HG03442 (cell line): Measurements from ENCODE around the gene CXCL16.
A peak's percentile ranks its signal among the peaks of the same experiment; 100 is the strongest.

ENCODE experiments used
- ATAC-seq: cut with Tn5 transposase; IDR thresholded peaks from one replicate; pipeline ENCODE4 v1.9.1; 2021; ENCODE audit warnings: mild to moderate bottlenecking, moderate library complexity; ENCODE audit not compliant: unreplicated experiment

The CXCL16 gene, protein sequence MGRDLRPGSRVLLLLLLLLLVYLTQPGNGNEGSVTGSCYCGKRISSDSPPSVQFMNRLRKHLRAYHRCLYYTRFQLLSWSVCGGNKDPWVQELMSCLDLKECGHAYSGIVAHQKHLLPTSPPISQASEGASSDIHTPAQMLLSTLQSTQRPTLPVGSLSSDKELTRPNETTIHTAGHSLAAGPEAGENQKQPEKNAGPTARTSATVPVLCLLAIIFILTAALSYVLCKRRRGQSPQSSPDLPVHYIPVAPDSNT

DNA sequence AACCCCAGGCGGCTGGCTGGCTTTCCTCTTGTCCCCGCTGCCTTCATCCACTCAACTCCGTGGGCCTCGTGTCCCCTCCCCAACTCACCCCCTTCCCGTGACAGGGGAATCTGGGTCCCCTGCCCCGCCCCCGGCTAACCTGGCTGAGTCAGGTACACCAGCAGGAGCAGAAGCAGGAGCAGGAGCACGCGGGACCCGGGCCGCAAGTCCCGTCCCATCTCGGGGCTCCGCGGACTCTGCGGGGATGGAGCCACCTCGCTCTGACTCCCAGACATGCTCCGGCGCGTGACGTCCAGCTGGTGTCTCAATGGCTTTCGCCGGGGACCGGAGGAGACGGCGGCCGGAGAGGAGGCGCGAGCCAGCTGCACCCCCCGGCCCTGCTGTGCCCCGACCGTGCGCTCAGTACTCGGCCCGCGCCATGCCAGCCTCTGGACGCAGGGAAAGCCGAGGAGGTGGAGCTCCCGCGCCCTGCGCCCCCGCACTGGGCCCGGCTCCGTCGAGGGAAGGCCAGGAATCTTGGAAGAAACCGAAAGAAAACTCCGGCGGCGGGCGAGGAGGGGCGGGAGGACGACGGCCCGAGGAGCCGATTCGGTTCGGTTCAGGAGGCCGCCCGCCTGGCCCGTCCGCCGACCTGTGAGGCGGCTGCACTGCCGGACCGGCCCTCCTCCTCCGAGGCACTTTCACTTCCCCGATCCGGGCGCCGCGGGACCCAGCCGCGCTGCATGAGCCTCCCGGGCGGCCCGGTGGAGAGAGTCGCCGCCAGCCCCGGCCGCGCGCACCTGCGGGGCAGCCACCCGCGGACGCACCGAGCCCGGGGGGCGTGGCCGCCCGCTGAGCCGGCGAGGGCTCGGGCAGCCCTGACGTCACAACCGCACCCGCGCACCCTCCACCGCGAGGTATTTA lies at the start of gene CXCL16, which contains the start of gene ZMYND15:
Gene CXCL16 (minus strand): TSS at position 807 of the 903 bp plus-strand sequence. CDS start 589 bp downstream, at position 218.
Gene ZMYND15 (plus strand): TSS at position 712 of the 903 bp plus-strand sequence. CDS start 716 bp downstream, outside the sequence.
- ATAC-seq: peak; percentile 49

DNA sequence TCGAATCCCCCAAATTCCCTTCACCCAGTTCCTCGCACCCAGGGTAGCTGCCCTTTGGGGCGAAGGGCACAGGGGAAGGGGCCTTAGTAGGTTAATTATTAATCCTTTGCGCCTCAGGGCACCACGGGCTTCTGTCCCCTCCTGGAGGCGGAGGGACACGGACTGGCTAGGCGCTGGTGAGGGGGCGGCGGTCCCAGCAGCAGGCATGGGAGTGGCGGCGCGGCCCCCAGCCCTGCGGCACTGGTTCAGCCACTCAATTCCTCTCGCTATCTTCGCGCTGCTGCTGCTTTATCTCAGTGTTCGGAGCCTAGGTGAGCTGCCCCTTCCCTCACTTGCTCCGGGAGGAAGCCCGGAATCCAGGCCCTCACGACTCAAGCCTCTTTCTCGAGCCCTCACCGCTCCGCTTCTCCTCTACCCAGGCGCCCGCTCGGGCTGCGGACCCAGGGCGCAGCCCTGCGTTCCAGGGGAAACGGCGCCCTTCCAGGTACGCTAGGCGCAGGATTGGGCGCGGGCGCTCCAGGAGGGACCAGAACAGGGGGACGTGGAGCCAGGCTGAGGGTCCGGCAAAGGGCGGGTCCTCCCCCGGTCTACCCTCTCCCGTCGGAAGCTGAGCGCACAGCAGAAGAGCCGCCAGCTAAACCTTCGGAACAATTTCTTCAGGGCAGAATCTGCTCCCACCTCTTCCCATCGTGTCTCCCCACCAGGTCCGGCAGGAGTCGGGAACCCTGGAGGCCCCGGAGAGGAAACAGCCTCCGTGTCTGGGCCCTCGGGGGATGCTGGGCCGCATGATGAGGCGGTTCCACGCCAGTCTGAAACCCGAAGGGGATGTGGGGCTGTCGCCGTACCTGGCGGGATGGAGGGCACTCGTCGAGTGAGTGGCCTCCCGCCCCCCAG lies 49.3 kb upstream of the CXCL16 start, which contains the start of gene GLTPD2:
Gene GLTPD2 (plus strand): TSS at position 158 of the 894 bp plus-strand sequence. CDS start 48 bp downstream, at position 206.
- no peak for ATAC-seq

DNA sequence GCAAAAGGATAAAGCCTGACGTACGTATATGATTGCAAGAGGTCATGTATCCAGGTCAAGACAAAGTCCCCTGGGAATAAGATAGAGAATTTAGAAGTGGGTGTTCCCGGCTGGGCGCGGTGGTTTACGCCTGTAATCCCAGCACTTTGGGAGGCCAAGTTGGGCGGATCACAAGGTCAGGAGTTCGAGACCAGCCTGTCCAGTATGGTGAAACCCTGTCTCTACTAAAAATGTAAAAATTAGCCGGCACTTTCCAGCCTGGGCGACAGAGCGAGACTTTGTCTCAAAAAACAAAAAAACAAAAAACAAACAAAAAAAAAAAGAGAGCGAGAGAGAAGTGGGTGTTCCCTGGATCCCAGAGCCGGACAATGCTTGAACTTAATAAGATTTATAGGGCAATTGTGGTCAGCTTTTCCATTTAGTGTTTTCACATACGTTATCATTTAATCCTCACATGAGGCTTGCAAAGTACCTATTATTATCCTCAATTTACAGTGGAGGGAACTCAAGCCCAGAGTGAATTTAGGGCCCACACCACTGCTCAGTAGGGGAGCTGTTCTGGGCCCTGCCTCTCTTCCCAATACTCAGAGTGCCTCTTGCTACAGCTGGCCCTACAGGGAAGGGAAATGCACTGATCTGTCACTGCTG lies 48.6 kb upstream of the CXCL16 start:
- no peak for ATAC-seq

DNA sequence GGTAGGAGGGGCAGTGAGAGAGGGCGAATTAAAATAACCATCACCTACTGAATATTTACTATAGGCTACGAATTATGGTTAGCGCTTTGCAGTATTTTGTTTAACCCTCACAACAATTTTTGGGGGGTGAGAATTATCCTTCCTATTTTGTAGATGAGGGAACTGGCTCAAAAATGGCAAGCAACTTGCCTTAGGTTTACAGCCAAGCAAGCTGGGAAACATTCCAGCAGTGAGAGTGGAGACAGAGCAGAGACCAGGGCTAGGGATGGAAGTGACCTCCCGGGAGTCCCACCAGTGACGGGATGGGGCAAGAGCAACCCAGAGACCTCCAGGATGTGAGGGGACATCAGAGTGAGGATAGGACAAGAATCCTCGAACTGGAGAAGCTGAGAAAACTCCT lies 46.8 kb upstream of the CXCL16 start:
- ATAC-seq: no peak

DNA sequence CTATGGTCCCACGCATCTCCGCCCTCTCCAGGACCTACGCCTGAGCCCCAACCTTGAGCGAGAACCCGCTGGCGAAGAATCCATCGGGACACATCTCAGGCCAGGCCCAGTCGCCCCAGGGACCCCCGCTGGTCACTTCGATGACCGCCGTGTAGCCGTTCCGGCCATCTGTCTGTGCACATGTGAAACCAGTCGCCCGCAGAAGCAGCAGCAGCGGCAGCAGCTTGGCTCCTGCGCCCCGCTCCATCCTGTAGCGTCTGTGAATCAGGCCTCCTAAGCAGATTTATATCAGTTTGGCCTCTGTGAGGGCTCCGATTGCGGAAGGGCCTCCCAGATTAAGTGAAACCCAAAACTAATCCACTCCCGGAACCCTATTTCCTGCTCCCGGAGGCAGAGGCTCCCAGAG lies 46.4 kb upstream of the CXCL16 start, which contains the start of gene VMO1:
Gene VMO1 (minus strand): TSS at position 259 of the 406 bp plus-strand sequence. CDS start 12 bp downstream, at position 247.
- no peak for ATAC-seq

DNA sequence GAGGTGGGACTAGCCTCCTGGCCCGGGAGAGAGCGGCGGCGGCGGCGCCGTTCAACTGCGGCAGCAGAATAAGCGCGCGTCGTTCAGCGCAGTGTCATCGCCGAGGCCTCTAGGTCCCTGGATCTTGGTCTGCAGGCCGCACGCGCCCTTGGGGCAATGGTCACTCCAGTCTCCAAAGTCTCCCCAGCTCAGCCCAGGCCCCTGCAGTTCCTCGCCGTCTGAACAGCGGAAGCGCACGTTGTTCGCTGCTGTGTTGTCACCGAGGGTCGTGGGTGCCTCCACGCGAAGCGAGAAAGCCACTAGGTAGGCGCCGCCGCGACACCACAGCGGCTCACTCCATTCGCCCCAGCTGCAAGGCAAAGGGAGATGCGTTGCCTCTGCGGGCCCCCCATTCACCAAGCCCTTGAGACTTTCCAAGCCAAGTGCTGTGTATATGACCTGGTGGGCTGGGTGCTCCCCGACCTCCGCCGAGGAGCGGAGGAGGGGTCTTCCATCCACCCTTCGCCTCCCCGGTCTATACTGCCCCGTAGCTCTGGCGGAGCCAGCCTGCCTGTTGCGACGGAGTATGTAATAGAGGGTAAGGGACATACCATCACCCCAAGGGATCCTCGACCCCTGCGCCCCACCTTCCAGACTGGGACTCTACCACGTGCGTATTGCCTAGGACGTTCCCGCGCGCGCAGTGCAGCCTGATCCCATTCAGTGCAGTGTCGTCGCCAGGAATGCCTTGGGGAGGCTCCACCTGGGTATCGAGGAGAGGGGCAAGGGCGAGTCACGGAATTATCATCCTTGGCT lies 45.8 kb upstream of the CXCL16 start:
- ATAC-seq: no peak

DNA sequence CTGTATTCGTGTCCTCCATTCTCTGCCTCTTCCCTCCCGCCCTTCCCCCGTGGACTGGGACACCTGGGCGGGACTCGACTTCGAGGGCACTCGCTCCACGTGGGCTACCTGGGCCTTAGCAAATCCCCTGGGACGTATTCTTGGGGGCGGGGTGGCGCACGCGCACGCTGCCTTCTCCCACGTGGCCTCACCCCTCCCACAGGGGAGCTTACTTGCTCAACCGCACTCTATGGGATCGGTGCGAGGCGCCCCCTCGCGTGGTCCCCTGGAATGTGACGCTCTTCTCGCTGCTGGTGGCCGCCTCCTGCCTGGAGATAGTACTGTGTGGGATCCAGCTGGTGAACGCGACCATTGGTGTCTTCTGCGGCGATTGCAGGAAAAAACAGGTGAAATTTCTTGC lies 42.9 kb upstream of the CXCL16 start:
- no peak for ATAC-seq

DNA sequence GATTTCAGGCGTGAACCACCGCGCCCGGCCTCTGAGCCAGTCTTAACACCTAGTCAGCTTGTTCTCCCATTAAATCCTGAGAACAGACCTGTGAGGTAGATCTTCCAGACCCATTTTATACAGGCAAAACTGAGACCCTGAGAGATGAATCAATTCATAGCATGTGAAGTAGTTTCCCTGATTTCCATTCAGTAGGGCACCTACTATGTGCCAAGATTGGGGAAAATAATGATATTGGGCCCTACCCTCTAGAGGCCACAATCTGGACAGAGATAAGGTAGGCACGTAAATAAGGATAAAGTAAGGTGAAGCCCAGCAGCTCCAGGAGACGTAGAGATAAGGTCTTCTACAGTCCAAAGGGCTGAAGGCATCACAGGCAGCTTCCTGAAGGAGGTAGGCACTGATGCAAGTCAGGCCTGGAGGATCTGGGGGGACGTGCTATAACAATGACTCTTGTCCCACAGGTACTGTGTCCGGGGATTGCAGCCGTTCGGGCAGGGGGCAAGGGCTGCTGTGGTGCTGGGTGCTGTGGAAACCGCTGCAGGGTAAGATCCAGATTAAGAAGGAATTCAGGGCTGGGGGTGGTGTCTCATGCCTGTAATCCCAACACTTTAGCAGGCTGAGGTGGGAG lies 40.7 kb upstream of the CXCL16 start:
- no peak for ATAC-seq

DNA sequence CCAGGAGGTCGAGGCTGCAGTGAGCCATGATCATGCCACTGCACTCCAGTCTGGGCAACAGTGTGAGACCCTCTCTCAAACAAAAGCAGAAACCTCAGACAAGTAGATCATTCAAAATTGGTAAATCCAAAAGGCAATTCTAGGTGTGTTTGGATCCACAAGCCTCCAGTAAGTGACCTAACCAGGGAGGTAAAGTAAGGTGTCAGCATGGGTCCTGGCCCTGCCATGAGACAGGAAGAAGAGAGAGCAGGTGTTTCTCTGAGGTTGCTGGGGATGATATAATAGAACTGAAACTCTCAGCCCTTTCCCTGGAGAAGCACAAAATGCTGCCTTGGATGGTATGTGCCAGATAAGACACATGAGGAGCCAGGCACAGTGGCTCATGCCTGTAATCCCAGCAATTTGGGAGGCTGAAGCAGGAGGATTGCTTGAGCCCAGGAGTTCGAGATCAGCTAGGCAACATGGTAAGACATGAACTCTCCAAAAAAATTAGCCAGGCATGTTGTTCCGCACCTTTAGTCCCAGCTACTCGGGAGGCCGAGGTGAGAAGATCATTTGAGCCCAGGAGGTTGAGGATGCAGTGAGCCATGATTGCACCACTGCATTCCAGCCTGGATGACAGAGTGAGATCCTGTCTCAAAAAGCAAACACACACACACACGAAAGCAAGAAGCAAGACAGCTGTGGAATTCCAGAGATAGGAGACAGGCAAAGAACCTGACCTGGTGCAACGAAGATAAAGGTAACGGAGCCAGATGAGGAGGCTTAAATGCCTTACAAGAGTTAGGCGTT lies 38.4 kb upstream of the CXCL16 start:
- ATAC-seq: no peak

DNA sequence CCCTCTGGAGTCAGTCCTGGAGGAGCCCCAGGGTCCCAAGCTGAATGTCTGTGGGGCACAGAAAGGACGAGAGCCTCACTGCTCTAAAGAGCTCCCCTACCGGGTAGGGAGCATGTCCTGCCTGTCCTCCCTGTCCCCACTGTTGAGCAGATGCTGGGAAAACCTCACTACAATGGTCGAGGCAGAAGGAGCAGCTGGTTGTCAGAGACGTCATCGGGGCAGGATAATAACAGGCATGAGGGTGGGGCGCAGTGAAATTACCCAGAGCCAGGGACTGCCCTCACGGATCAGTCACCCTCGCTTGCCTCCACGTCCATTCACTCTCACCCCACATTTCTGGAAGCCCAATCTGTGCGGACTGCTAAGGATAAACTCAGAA lies 32.5 kb upstream of the CXCL16 start:
- no peak for ATAC-seq

DNA sequence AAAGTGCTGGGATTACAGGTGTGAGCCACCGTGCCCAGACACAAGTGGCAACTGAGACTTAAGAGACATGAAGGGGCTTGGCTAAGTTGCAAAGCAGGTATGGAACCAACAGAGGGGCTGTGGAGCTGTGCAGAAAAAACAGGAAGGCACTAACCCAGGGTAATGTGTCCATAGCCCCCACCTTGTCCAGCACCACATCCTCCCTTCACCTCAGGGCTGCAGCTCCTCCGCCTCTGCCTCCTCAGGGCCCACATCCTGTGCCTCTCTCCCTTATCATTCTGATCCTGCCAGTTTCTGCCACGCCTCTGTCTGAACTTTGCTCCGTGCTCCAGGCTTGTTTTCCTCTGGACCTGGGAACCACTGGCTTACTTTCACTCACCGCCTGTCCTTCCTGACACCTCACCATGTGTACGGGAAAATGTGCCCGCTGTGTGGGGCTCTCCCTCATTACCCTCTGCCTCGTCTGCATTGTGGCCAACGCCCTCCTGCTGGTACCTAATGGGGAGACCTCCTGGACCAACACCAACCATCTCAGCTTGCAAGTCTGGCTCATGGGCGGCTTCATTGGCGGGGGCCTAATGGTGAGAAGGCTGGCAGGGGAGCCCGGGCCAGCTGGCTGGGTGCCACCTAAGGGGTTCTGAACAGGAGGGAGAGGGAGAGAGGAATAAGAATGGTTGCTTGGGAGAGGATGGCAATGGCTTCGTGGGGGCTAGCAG lies 31.9 kb upstream of the CXCL16 start, which contains the start of gene TM4SF5:
Gene TM4SF5 (plus strand): TSS at position 368 of the 716 bp plus-strand sequence. CDS start 37 bp downstream, at position 405.
- no peak for ATAC-seq

DNA sequence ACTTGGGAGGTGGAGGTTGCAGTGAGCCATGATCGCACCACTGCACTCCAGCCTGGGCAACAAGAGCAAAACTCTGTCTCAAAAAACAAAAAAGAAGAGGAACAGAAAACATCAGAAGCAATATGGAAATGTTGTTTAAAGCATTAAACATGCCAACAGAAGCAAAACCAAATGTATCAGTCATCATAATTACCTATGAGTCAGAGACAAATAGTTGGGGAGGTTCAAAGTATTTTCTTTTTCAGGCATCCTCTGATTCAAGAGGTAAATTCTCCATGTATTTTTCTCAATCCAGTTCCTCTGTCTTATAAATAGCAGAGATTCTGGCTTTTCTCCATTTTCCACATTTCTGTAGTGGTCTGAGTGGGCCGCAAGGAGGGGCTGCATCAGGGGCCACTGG lies 29.9 kb upstream of the CXCL16 start:
- ATAC-seq: no peak

DNA sequence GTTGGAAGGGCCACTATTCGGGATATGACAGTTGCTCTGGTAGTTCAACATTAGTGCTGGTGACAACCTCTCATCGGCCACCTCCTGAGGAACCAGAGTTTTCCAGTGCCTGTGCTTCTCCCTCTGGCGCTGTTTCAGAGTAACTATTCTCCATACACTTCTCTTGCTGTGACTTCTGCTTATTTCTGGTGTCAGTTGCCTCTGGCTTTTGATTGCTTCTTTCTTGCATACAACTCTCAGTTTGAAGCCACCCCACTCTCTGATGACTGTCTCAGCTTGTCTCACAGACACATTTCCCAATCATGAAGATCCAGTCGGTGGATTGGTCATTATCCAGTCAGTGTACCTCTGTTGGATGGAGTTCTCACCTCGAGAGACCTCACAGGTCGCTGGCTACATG lies 28.6 kb upstream of the CXCL16 start:
- no peak for ATAC-seq

DNA sequence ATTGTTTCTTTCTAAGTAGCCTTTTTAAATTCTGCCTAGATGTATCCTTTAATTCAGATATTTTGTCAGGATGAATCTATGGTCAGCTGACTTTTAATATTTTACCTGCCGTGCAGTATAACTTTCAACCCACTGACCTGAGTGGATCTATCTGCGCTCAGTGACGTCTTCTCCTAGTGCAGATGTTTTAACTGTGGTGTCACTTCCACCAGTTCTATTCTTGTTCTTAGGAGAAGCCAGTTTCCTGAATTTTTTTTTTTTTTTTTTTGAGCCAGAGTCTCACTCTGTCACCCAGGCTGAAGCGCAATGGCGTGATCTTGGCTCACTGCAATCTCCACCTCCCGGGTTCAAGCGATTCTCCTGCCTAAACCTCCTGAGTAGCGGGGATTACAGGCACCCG lies 27.0 kb upstream of the CXCL16 start:
- no peak for ATAC-seq

DNA sequence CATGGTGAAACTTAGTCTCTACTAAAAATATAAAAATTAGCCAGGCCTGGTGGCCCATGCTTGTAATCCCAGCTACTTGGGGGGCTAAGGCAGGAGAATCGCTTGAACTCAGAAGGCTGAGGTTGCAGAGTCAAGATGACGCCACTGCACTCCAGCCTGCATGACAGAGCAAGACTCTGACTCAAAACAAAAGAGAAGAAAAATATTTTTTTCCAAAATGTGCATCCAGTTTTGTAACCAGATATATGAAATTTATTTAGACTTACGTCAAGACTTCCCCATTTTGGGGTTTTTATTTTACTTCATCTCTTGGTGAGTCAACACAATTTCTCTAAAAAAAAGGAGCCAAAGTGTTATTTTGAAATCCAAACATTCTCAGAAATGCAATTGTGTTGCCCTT lies 26.5 kb upstream of the CXCL16 start:
- ATAC-seq: no peak

DNA sequence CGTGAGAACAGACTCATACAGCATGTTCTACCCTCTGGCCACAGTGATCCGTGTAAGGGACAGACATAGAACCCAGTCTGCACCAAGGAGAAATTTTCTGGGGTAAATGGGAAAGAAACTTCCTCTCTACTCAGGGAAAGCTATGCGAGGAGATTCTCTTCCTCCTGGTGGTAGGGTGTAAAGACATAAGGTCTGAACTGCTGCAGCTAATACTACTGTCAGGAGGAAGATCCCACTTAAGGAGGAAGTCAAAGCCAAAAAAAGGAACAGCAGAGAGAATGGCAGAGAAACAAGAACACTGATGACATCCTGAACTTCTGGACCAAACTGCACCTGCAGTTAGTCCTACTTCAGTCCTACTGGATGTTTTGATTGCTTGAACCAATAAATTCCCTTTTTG lies 24.9 kb upstream of the CXCL16 start:
- ATAC-seq: no peak

DNA sequence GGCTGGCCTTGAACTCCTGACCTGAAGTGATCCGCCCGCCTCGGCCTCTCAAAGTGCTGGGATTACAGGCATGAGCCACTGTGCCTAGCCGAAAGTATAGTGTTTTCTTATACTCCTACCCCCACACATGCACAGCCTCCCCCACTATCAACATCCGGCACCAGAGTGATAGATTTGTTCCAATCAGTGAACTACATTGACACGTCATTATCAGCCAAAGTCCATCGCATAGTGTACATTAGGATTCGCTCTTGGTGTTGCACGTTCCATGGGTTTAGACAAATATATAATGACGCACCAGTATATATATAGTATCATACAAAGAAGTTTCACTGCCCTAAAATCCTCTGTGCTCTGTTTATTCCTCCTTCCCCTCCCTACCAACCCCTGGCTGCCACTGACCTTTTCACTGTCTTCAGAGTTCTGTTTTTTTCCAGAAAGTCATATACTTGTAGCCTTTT lies 20.1 kb upstream of the CXCL16 start:
- ATAC-seq: no peak
